Neuronal stem cell (in vitro differentiated cells): Measurements from ENCODE around the gene MDK.

Experiments
- DNase-seq: peaks from one replicate; pipeline ENCODE4 v3.0.0-alpha.2; 2013; ENCODE audit warnings: low spot score
- H2AFZ ChIP-seq: one replicate; pipeline ENCODE4 v1.6.1; 2013; ENCODE audit warnings: mild to moderate bottlenecking, low read length, inconsistent platforms
- H2AK5ac ChIP-seq: 2 replicates; pipeline ENCODE4 v1.6.1; 2013; ENCODE audit warnings: low read depth, mild to moderate bottlenecking, inconsistent platforms, low read length, moderate library complexity, mixed read lengths
- H2BK120ac ChIP-seq: 2 replicates; pipeline ENCODE4 v1.6.1; 2013; ENCODE audit warnings: low read depth, mild to moderate bottlenecking, inconsistent platforms, low read length, moderate library complexity, mixed read lengths
- H2BK12ac ChIP-seq: one replicate; pipeline ENCODE4 v1.6.1; 2013; ENCODE audit warnings: low read length, inconsistent platforms
- H2BK15ac ChIP-seq: 2 replicates; pipeline ENCODE4 v1.6.1; 2013; ENCODE audit warnings: mild to moderate bottlenecking, low read length, inconsistent platforms, mixed read lengths
- H2BK5ac ChIP-seq: one replicate; pipeline ENCODE4 v1.6.1; 2013; ENCODE audit warnings: inconsistent platforms, mild to moderate bottlenecking, low read length, moderate library complexity
- H3K14ac ChIP-seq: one replicate; pipeline ENCODE4 v1.6.1; 2013; ENCODE audit warnings: low read length, inconsistent platforms
- H3K18ac ChIP-seq: 2 replicates; pipeline ENCODE4 v1.6.1; 2013; ENCODE audit warnings: low read length, inconsistent platforms
- H3K23ac ChIP-seq: 2 replicates; pipeline ENCODE4 v1.6.1; 2013; ENCODE audit warnings: low read depth, mild to moderate bottlenecking, mixed read lengths, low read length, inconsistent platforms; ENCODE audit not compliant: poor library complexity
- H3K27ac ChIP-seq: replicated peaks from 3 replicates; pipeline ENCODE4 v1.5.1; 2013; ENCODE audit warnings: low read length, inconsistent platforms
- H3K27me3 ChIP-seq, 3 experiments: 2 replicates each; pipeline ENCODE4 v1.6.1; 2013; ENCODE audit warnings: low read length in 3 of 3, mild to moderate bottlenecking in 2 of 3, inconsistent platforms in 1 of 3, low read depth in 1 of 3, mixed read lengths in 1 of 3, moderate library complexity in 1 of 3; ENCODE audit not compliant: control insufficient read depth in 3 of 3, insufficient read depth in 3 of 3
- H3K36me3 ChIP-seq, 2 donors: replicated peaks in 1 of 2; 2 replicates each; pipeline ENCODE4 v1.6.1; 2013; ENCODE audit warnings: low read length in 2 of 2; ENCODE audit not compliant: control insufficient read depth in 2 of 2, insufficient read depth in 2 of 2
- H3K4ac ChIP-seq: 2 replicates; pipeline ENCODE4 v1.6.1; 2013; ENCODE audit warnings: inconsistent platforms, mild to moderate bottlenecking, low read length, moderate library complexity
- H3K4me1 ChIP-seq, 2 donors: 1 replicate in 1 of 2; 2 replicates in 1 of 2; pipeline ENCODE4 v1.6.1; 2013; ENCODE audit warnings: low read length in 2 of 2, low read depth in 1 of 2; ENCODE audit not compliant: control insufficient read depth in 2 of 2, insufficient read depth in 1 of 2
- H3K4me2 ChIP-seq: one replicate; pipeline ENCODE4 v1.6.1; 2013; ENCODE audit warnings: mild to moderate bottlenecking, low read length, inconsistent platforms; ENCODE audit not compliant: insufficient read depth, poor library complexity, severe bottlenecking
- H3K4me3 ChIP-seq, 2 donors: 2 replicates each; pipeline ENCODE4 v1.5.1; 2013; ENCODE audit warnings: low read length in 2 of 2, mild to moderate bottlenecking in 2 of 2, inconsistent platforms in 1 of 2, moderate library complexity in 1 of 2
- H3K79me1 ChIP-seq: one replicate; pipeline ENCODE4 v1.6.1; 2013; ENCODE audit warnings: low read depth, mild to moderate bottlenecking, inconsistent platforms, low read length, moderate library complexity
- H3K9ac ChIP-seq: one replicate; pipeline ENCODE4 v1.6.1; 2013; ENCODE audit warnings: mild to moderate bottlenecking, low read depth, low read length, inconsistent platforms; ENCODE audit not compliant: poor library complexity
- H3K9me3 ChIP-seq, 2 donors: replicated peaks in 1 of 2; 2 replicates each; pipeline versions ENCODE3 to v1.6.1; 2013; ENCODE audit warnings: low read length in 2 of 2, mild to moderate bottlenecking in 2 of 2, inconsistent platforms in 1 of 2, low read depth in 1 of 2, mixed read lengths in 1 of 2, moderate library complexity in 1 of 2; ENCODE audit not compliant: control insufficient read depth in 2 of 2, insufficient read depth in 1 of 2
- H4K8ac ChIP-seq: one replicate; pipeline ENCODE4 v1.6.1; 2013; ENCODE audit warnings: low read depth, mild to moderate bottlenecking, inconsistent platforms, low read length, moderate library complexity
- H4K91ac ChIP-seq: one replicate; pipeline ENCODE4 v1.6.1; 2013; ENCODE audit warnings: low read length, low read depth, mild to moderate bottlenecking, inconsistent platforms; ENCODE audit not compliant: poor library complexity
- WGBS, 2 donors: extraction: QIAGEN DNeasy Blood & Tissue Kit; methylation state at CpG; one replicate each; pipeline ENCODE4 v1.1.7; 2013; ENCODE audit warnings: missing lambda C conversion rate in 2 of 2, mixed read lengths in 1 of 2; ENCODE audit not compliant: insufficient read length in 2 of 2, insufficient replicate concordance in 1 of 2; ENCODE audit errors: extremely low coverage in 2 of 2; 5-methylcytosine and 5-hydroxymethylcytosine counted together

MDK gene

DNA sequence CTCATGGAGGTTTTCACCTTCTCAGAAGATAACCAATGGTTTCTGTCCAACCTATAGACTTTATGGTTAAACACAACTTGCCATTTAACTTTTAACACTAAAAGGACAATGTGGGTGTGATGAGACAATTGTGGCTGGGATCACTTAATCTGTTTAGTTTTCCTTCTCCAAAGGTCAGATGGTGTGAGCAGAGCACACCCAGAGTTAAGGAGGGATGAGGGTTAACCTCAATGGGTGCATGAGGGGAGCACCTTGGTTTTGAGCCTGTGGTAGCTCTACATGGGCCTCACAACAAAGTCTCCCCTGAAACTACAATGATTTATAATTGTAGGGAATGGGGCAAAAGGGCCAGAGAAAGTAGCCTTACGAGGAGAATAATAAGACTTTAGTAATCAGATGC, 39.0 kb downstream of the MDK start:
- H3K36me3 ChIP-seq = peaks cover 7 to 38% of the 10 kb centered on the region in 2 donors
- H3K4me2 ChIP-seq = no peak overlapping the region
- H3K79me1 ChIP-seq = no peaks in the 10 kb centered on the region
- H2BK12ac ChIP-seq = no peak overlapping the region
- H4K91ac ChIP-seq = no peak overlapping the region
- no peak for DNase-seq
- no peak overlapping the region for H3K4ac ChIP-seq
- no peaks in the 10 kb centered on the region for H3K9me3 ChIP-seq
- H3K27ac ChIP-seq = no peak overlapping the region
- no peak overlapping the region for H3K23ac ChIP-seq
- H3K4me3 ChIP-seq = no peak overlapping the region
- no peak overlapping the region for H3K18ac ChIP-seq
- no CpG with 5 or more reads among the region's 1 CpG for WGBS, 2 donors
- H3K9ac ChIP-seq = no peak overlapping the region
- no peak overlapping the region for H2BK15ac ChIP-seq
- no peaks in the 10 kb centered on the region for H3K27me3 ChIP-seq
- no peak overlapping the region for H2AFZ ChIP-seq
- peaks cover 6% of the 10 kb centered on the region in 2 donors for H3K4me1 ChIP-seq
- no peak overlapping the region for H4K8ac ChIP-seq
- H2AK5ac ChIP-seq = no peak overlapping the region
- H2BK5ac ChIP-seq = no peak overlapping the region
- no peak overlapping the region for H3K14ac ChIP-seq
- H2BK120ac ChIP-seq = no peak overlapping the region

DNA sequence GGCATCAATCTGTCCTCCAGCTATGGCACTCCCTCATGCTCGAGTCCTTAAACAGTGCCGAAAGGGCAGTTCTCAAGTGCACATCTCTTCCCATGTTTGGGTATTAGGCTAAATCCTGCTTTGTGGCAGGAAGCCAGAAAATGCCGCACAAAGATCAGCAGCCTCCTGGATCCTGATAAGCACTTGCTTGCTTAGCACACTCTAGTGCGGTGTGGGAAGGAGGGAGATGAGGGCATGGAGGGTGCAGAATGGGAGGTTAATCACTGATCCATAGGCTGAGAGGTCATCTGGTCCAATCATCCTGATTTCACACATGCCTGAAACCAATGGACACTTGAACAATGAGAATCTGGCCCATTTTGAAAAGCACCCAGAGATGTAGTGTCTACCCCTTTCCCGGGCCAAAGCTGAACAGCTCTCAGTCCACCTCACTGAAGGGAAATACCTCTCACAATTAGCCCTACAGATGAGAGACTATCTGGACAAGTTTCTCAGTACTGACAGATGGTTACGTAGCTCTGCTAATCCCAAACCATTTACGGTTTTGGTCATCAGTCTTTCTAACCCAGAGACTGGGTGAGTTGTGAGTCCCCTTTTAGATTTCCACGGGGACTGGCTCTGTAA, 39.9 kb downstream of the MDK start:
- Histone ChIP-seq H3K14ac (no peak overlapping the region), H3K4me1 (peaks cover 6% of the 10 kb centered on the region in 2 donors), H3K23ac (no peak overlapping the region), H4K91ac (no peak overlapping the region), H2AK5ac (no peak overlapping the region), H2BK120ac (no peak overlapping the region), H3K4ac (no peak overlapping the region), H2BK12ac (no peak overlapping the region), H3K79me1 (no peaks in the 10 kb centered on the region), H3K4me2 (no peak overlapping the region), H2AFZ (no peak overlapping the region), H3K27me3 (no peaks in the 10 kb centered on the region), H3K18ac (no peak overlapping the region), H3K9me3 (no peaks in the 10 kb centered on the region), H3K9ac (no peak overlapping the region), H2BK5ac (no peak overlapping the region), H2BK15ac (no peak overlapping the region), H4K8ac (no peak overlapping the region), H3K27ac (no peak overlapping the region), H3K36me3 (peaks cover 2 to 34% of the 10 kb centered on the region in 2 donors), H3K4me3 (no peak overlapping the region)
- no CpG with 5 or more reads among the region's 8 CpGs for WGBS, 2 donors
- DNase-seq = no peak

DNA sequence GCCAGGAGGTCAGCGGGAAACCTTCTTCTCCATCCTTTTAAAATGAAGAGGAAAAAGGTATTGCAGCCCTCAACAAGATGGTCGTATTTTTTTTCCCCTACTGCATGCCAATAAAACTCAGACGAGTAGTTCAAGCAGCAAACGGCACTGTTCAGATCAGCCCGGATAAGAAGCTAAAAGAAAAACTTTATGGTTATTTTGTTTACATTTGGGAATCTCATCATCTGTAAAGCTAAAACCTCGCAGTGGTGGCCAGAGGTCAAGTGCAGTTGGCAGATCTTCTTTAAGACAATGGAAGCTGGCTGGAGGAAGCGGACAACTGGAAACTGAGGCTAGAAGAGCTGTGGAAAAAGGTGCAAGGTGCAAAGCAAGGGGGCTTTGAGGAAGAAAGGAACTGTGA, 41.1 kb downstream of the MDK start:
- WGBS, 2 donors = no CpG with 5 or more reads among the region's 7 CpGs

DNA sequence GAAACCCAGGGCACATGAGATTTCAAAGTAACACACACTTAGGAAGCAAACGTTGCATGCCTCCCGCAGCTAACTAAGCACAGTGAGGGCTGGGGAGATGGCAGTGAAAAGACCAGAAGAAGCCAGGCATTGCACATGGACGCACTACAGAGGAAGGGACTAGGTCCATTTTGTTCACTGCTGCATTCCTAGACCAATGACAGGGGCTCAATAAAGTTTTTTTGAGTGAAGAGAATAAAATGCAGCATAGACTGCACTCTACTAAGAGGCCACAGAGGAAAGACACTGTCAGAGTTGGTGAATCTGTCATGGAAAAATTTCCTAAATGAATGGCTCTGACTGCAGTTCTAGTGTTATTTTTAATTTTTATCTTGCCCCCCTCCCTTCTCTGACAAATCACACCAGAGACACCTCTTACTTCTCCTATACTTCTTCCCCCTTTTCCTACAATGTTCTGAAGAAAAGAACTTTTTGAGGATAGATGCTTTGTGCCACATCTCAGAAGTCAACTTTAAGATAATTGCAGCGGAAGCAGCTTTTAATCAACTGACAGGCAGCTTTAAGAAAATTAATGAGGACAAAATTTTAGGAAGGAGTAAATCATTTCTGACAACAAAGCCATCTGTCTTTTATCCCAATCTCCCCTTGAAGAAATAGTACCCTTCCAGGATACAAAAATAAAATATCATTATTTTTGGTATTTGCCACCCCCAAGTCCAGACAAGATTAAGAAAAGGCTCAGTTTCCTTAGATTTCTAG, 44.9 kb downstream of the MDK start:
- H3K27ac ChIP-seq = no peak overlapping the region
- H3K9ac ChIP-seq = no peak overlapping the region
- no peak overlapping the region for H2AK5ac ChIP-seq
- H3K79me1 ChIP-seq = no peaks in the 10 kb centered on the region
- H4K8ac ChIP-seq = no peak overlapping the region
- H2BK12ac ChIP-seq = no peak overlapping the region
- H3K14ac ChIP-seq = no peak overlapping the region
- no peak overlapping the region for H2AFZ ChIP-seq
- H3K4ac ChIP-seq = no peak overlapping the region
- peaks cover 8 to 32% of the 10 kb centered on the region in 2 donors for H3K36me3 ChIP-seq
- no peak overlapping the region for H4K91ac ChIP-seq
- no peaks in the 10 kb centered on the region for H3K9me3 ChIP-seq
- H2BK120ac ChIP-seq = no peak overlapping the region
- no CpG with 5 or more reads among the region's 4 CpGs for WGBS, 2 donors
- H2BK15ac ChIP-seq = no peak overlapping the region
- no peaks in the 10 kb centered on the region for H3K27me3 ChIP-seq
- H3K4me3 ChIP-seq = no peak overlapping the region
- H3K18ac ChIP-seq = no peak overlapping the region
- no peak for DNase-seq
- H3K23ac ChIP-seq = no peak overlapping the region
- no peak overlapping the region for H2BK5ac ChIP-seq
- no peaks in the 10 kb centered on the region for H3K4me1 ChIP-seq
- H3K4me2 ChIP-seq = no peak overlapping the region

More for the DNA sequence above, 41.1 kb downstream of the MDK start:
- Histone ChIP-seq H2AFZ (no peak overlapping the region), H3K9ac (no peak overlapping the region), H2BK12ac (no peak overlapping the region), H3K14ac (no peak overlapping the region), H3K36me3 (peaks cover 2 to 32% of the 10 kb centered on the region in 2 donors), H3K9me3 (no peaks in the 10 kb centered on the region), H3K27me3 (no peaks in the 10 kb centered on the region), H3K27ac (no peak overlapping the region), H2BK5ac (no peak overlapping the region), H3K18ac (no peak overlapping the region), H4K8ac (no peak overlapping the region), H3K23ac (no peak overlapping the region), H3K4me2 (no peak overlapping the region), H2BK120ac (no peak overlapping the region), H3K79me1 (no peaks in the 10 kb centered on the region), H3K4ac (no peak overlapping the region), H2AK5ac (no peak overlapping the region), H2BK15ac (no peak overlapping the region), H3K4me1 (peaks cover 5 to 6% of the 10 kb centered on the region in 2 donors), H3K4me3 (no peak overlapping the region), H4K91ac (no peak overlapping the region)
- no peak for DNase-seq
